Liver (tissue), 9 donors: ENCODE results near the gene IFNL2. TPM values are rescaled to one million over a fixed set of nuclear protein-coding genes. Genes with fewer than 3 reads are reported as not detected.

Source experiments
- DNase-seq: peaks from one replicate; pipeline ENCODE4 v3.0.0-alpha.2; 2017; ENCODE audit warnings: low spot score
- H3K27ac ChIP-seq, 2 donors: one replicate each; pipeline ENCODE4 v1.7.0; 2013; ENCODE audit warnings: inconsistent platforms in 2 of 2, low read length in 2 of 2, control low read depth in 1 of 2, low read depth in 1 of 2, mild to moderate bottlenecking in 1 of 2
- H3K27me3 ChIP-seq, 4 donors: one replicate each; pipeline versions ENCODE4 v1.6.1 to v1.7.0; 2013; ENCODE audit warnings: low read length in 3 of 4, inconsistent platforms in 1 of 4, mild to moderate bottlenecking in 1 of 4, moderate library complexity in 1 of 4; ENCODE audit not compliant: control insufficient read depth in 4 of 4, insufficient read depth in 4 of 4
- H3K36me3 ChIP-seq, 4 donors: one replicate each; pipeline versions ENCODE4 v1.6.1 to v1.7.0; 2013; ENCODE audit warnings: low read length in 3 of 4, mild to moderate bottlenecking in 3 of 4, low read depth in 1 of 4, moderate library complexity in 1 of 4; ENCODE audit not compliant: control insufficient read depth in 4 of 4, insufficient read depth in 3 of 4
- H3K4me1 ChIP-seq, 4 donors: one replicate each; pipeline versions ENCODE4 v1.6.1 to v1.7.0; 2013; ENCODE audit warnings: low read length in 3 of 4, mild to moderate bottlenecking in 3 of 4, moderate library complexity in 1 of 4; ENCODE audit not compliant: control insufficient read depth in 4 of 4, insufficient read depth in 4 of 4
- H3K4me3 ChIP-seq, 3 donors: one replicate each; pipeline versions ENCODE4 v1.6.1 to v1.7.0; 2013; ENCODE audit warnings: low read length in 3 of 3, control low read depth in 1 of 3, low read depth in 1 of 3, mild to moderate bottlenecking in 1 of 3
- H3K9ac ChIP-seq, 2 donors: one replicate each; pipeline ENCODE4 v1.7.0; 2013; ENCODE audit warnings: low read length in 2 of 2, mild to moderate bottlenecking in 2 of 2, moderate library complexity in 2 of 2, control low read depth in 1 of 2, low read depth in 1 of 2
- H3K9me3 ChIP-seq, 4 donors: one replicate each; pipeline versions ENCODE4 v1.6.1 to v1.7.0; 2013; ENCODE audit warnings: low read length in 3 of 4; ENCODE audit not compliant: control insufficient read depth in 4 of 4
- ATF3 ChIP-seq: IDR thresholded peaks from 2 replicates; pipeline ENCODE4 v1.6.1; 2016; ENCODE audit warnings: antibody characterized with exemption
- CTCF ChIP-seq: fragments of 150-350 bp; IDR thresholded peaks from 2 replicates; pipeline ENCODE4 v1.5.1; 2017; ENCODE audit warnings: improper control_type of control experiment, low read depth, low read length; ENCODE audit not compliant: missing input control
- EGR1 ChIP-seq, 2 donors: IDR thresholded peaks; 2 replicates each; pipeline ENCODE4 v1.6.1; 2016 to 2018; ENCODE audit warnings: antibody characterized with exemption in 2 of 2, low read depth in 2 of 2
- FOXA1 ChIP-seq: IDR thresholded peaks from 2 replicates; pipeline ENCODE4 v1.6.1; 2016; ENCODE audit warnings: antibody characterized with exemption
- FOXA2 ChIP-seq: IDR thresholded peaks from 2 replicates; pipeline ENCODE4 v1.6.1; 2016; ENCODE audit warnings: antibody characterized with exemption
- GABPA ChIP-seq, 2 donors: IDR thresholded peaks in 1 of 2; conservative IDR thresholded peaks in 1 of 2; 2 replicates each; pipeline ENCODE4 v1.6.1; 2016; ENCODE audit warnings: antibody characterized with exemption in 2 of 2, mild to moderate bottlenecking in 1 of 2, moderate library complexity in 1 of 2
- HNF4A ChIP-seq, 2 donors: conservative IDR thresholded peaks; 2 replicates each; pipeline ENCODE4 v1.6.1; 2016; ENCODE audit warnings: antibody characterized with exemption in 2 of 2, mild to moderate bottlenecking in 2 of 2
- HNF4G ChIP-seq: IDR thresholded peaks from 2 replicates; pipeline ENCODE4 v1.6.1; 2016; ENCODE audit warnings: antibody characterized with exemption
- JUND ChIP-seq, 2 donors: IDR thresholded peaks; 2 replicates each; pipeline ENCODE4 v1.6.1; 2016; ENCODE audit warnings: antibody characterized with exemption in 2 of 2
- MAX ChIP-seq: IDR thresholded peaks from 2 replicates; pipeline ENCODE4 v1.6.1; 2016; ENCODE audit warnings: antibody characterized with exemption
- NR2F2 ChIP-seq: IDR thresholded peaks from 2 replicates; pipeline ENCODE4 v1.6.1; 2016; ENCODE audit warnings: antibody characterized with exemption
- RAD21 ChIP-seq, 2 donors: IDR thresholded peaks; 2 replicates each; pipeline ENCODE4 v1.6.1; 2016; ENCODE audit warnings: antibody characterized with exemption in 2 of 2, mild to moderate bottlenecking in 2 of 2
- REST ChIP-seq: IDR thresholded peaks from 2 replicates; pipeline ENCODE4 v1.6.1; 2016; ENCODE audit warnings: antibody characterized with exemption, mild to moderate bottlenecking
- RXRA ChIP-seq, 2 donors: IDR thresholded peaks; 2 replicates each; pipeline ENCODE4 v1.6.1; 2017 to 2018; ENCODE audit warnings: antibody characterized with exemption in 2 of 2, mild to moderate bottlenecking in 1 of 2
- SP1 ChIP-seq: IDR thresholded peaks from 2 replicates; pipeline ENCODE4 v1.6.1; 2018; ENCODE audit warnings: antibody characterized with exemption, mild to moderate bottlenecking
- TAF1 ChIP-seq: conservative IDR thresholded peaks from 2 replicates; pipeline ENCODE4 v1.6.1; 2016; ENCODE audit warnings: antibody characterized with exemption, mild to moderate bottlenecking
- YY1 ChIP-seq: IDR thresholded peaks from 2 replicates; pipeline ENCODE4 v1.6.1; 2016; ENCODE audit warnings: antibody characterized with exemption, mild to moderate bottlenecking
- ZBTB33 ChIP-seq: IDR thresholded peaks from 2 replicates; pipeline ENCODE4 v1.6.1; 2016; ENCODE audit warnings: antibody characterized with exemption
- WGBS: extraction: QIAGEN DNeasy Blood & Tissue Kit; methylation state at CpG from one replicate; pipeline ENCODE4 v1.1.7; 2013; 5-methylcytosine and 5-hydroxymethylcytosine counted together
- polyA plus RNA-seq, 2 donors: library from polyadenylated mRNA; stranded (reverse) in 1 of 2; unstranded in 1 of 2; fragments of 200-250 nt in 1 of 2; fragments of >200 nt in 1 of 2; fragmentation: Nextera tagmentation in 1 of 2; extraction: Ambion mirVana in 1 of 2; gene quantifications; one replicate each; pipeline versions ENCODE4 v1.2.1 to v1.2.3, GENCODE V29; 2013 to 2015
- total RNA-seq, 2 donors: library from RNA; depleted of rRNA; stranded (reverse); fragments of >200 nt; gene quantifications; one replicate each; pipeline ENCODE4 v1.2.3, GENCODE V29; 2014
- donor health status: healthy.
- donor health status: healthy.
- donor health status: healthy.
- donor health status: healthy.
- donor health status: healthy.

IFNL2 gene
- total and polyA plus RNA-seq, 4 donors = not detected

- no peaks in the 10 kb centered on the region for H3K4me1 ChIP-seq
- H3K4me3 ChIP-seq = no peak overlapping the region
- TF ChIP-seq NR2F2 (no peak), HNF4G (no peak), SP1 (no peak), FOXA1 (no peak), RXRA (IDR thresholded peaks at IDR 0.05) (no peak), ZBTB33 (no peak), ATF3 (no peak), FOXA2 (no peak), HNF4A (conservative IDR thresholded peaks at IDR 0.05) (no peak), YY1 (no peak), RAD21 (IDR thresholded peaks at IDR 0.05) (no peak), CTCF (no peak), GABPA (IDR thresholded peaks at IDR 0.05 in 1 of 2, conservative IDR thresholded peaks at IDR 0.05 in 1 of 2) (no peak), TAF1 (no peak), MAX (no peak), JUND (IDR thresholded peaks at IDR 0.05) (no peak), EGR1 (IDR thresholded peaks at IDR 0.05; ENCODE audit: low read depth in 2 of 2) (no peak), REST (no peak)
- DNase-seq = no peak
- H3K9me3 ChIP-seq = no peaks in the 10 kb centered on the region
- 75% methylated on average over 4 of the region's 4 CpGs for WGBS
- H3K9ac ChIP-seq = no peak overlapping the region
- no peak overlapping the region for H3K27ac ChIP-seq
- H3K36me3 ChIP-seq = no peaks in the 10 kb centered on the region
- H3K27me3 ChIP-seq = no peaks in the 10 kb centered on the region
Measured at GRCh38 chr19:39293394-39293793, 25.2 kb downstream of the IFNL2 start.
